Measurements from ENCODE around the gene THTPA.

THTPA gene

DNA sequence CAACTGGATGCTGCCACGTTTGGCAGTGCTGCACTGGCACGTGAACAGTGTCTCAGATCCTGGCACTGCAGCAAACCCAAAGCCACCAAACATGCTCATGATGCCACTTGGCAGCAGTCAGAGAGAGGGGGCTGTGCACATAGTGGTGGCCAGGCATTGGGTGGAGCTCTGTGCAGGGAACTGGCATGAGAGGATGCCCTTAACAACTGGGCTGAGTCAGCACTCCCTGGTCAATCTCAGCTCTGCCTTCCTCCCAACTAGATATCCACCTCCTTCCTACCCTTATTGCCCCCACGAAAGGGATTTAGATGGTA, 41.5 kb upstream of the THTPA start:
- TF ChIP-seq SIN3A (IDR thresholded peaks at IDR 0.05; ENCODE audit: borderline replicate concordance, insufficient read depth, low read length) (no peak), FOXP2 (optimal IDR thresholded peaks at IDR 0.05; ENCODE audit: borderline replicate concordance, extremely low read depth, extremely low read length, insufficient read depth) (no peak), TAF1 (IDR thresholded peaks at IDR 0.05; ENCODE audit: borderline replicate concordance, insufficient read depth, low read length) (no peak), POLR2AphosphoS5 (IDR thresholded peaks at IDR 0.05; ENCODE audit: low read depth, low read length) (no peak)
- TF ChIP-seq, protein P1, sequence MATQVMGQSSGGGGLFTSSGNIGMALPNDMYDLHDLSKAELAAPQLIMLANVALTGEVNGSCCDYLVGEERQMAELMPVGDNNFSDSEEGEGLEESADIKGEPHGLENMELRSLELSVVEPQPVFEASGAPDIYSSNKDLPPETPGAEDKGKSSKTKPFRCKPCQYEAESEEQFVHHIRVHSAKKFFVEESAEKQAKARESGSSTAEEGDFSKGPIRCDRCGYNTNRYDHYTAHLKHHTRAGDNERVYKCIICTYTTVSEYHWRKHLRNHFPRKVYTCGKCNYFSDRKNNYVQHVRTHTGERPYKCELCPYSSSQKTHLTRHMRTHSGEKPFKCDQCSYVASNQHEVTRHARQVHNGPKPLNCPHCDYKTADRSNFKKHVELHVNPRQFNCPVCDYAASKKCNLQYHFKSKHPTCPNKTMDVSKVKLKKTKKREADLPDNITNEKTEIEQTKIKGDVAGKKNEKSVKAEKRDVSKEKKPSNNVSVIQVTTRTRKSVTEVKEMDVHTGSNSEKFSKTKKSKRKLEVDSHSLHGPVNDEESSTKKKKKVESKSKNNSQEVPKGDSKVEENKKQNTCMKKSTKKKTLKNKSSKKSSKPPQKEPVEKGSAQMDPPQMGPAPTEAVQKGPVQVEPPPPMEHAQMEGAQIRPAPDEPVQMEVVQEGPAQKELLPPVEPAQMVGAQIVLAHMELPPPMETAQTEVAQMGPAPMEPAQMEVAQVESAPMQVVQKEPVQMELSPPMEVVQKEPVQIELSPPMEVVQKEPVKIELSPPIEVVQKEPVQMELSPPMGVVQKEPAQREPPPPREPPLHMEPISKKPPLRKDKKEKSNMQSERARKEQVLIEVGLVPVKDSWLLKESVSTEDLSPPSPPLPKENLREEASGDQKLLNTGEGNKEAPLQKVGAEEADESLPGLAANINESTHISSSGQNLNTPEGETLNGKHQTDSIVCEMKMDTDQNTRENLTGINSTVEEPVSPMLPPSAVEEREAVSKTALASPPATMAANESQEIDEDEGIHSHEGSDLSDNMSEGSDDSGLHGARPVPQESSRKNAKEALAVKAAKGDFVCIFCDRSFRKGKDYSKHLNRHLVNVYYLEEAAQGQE (IDR thresholded peaks at IDR 0.05; ENCODE audit: insufficient read depth in 1 of 2, low read depth in 2 of 2, low read length in 2 of 2), result no peak

DNA sequence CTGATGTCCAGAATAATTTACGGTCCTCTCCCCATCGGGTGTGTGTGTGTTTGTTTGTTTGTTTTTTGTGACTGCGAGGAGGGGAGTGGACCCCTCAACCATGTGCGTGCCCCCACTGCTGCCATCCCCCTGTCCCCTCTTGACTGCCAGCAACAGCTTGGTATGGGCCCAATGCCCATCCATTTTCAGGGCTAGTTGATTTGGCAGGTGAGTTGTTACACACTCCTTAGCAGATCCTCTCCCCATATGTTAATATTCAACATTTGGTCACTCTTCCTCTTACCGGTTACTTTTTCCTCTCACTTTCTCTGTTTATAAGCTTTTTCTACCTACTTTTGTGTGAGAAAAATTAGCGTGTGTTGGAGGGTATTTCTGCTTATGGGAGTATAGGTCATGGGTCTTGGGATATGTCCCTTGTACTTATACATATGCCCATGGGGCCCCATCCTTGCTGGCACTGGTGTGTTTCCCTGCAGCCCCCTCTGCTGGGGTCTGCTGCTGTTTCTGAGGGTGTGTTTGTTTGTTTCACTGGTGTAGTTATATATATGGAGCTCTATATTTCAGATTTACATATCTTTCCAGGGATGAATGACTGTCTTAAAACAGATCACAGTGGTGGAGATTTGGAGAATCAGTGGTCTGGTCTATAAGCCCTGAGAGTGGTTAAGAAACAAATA, 38.3 kb upstream of the THTPA start:
- TF ChIP-seq TAF1 (IDR thresholded peaks at IDR 0.05; ENCODE audit: borderline replicate concordance, insufficient read depth, low read length) (no peak), FOXP2 (optimal IDR thresholded peaks at IDR 0.05; ENCODE audit: borderline replicate concordance, extremely low read depth, extremely low read length, insufficient read depth) (no peak), POLR2AphosphoS5 (IDR thresholded peaks at IDR 0.05; ENCODE audit: low read depth, low read length) (no peak), SIN3A (IDR thresholded peaks at IDR 0.05; ENCODE audit: borderline replicate concordance, insufficient read depth, low read length) (no peak)
- TF ChIP-seq, protein P1 (IDR thresholded peaks at IDR 0.05; ENCODE audit: insufficient read depth in 1 of 2, low read depth in 2 of 2, low read length in 2 of 2), result no peak

DNA sequence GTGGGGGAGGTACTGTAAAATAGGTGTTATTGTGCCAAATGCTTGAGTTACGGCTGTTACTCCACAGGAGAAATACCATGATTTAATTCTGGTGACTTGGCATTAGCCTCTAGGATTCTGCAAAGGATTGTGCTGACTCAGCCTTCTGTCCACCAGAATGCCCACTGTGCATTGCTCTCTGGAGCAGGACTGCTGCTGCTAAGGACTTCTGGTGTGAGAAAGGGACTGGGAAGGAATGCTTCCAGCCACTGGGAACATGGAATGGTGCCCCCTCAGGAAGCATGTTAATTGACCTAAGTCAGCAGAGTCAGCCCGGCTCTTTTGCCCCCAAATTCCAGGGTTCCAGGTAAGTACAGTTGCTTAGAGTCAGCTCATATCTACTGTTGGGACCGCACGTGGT, 37.4 kb upstream of the THTPA start:
- TF ChIP-seq FOXP2 (optimal IDR thresholded peaks at IDR 0.05; ENCODE audit: borderline replicate concordance, extremely low read depth, extremely low read length, insufficient read depth) (no peak), TAF1 (IDR thresholded peaks at IDR 0.05; ENCODE audit: borderline replicate concordance, insufficient read depth, low read length) (no peak), POLR2AphosphoS5 (IDR thresholded peaks at IDR 0.05; ENCODE audit: low read depth, low read length) (no peak), SIN3A (IDR thresholded peaks at IDR 0.05; ENCODE audit: borderline replicate concordance, insufficient read depth, low read length) (no peak)
- TF ChIP-seq, protein P1 (IDR thresholded peaks at IDR 0.05; ENCODE audit: insufficient read depth in 1 of 2, low read depth in 2 of 2, low read length in 2 of 2), result no peak

- no peak for TF ChIP-seq FOXP2 (optimal IDR thresholded peaks at IDR 0.05; ENCODE audit: borderline replicate concordance, extremely low read depth, extremely low read length, insufficient read depth)
- no peak for TF ChIP-seq TAF1 (IDR thresholded peaks at IDR 0.05; ENCODE audit: borderline replicate concordance, insufficient read depth, low read length)
- TF ChIP-seq, protein P1 (IDR thresholded peaks at IDR 0.05; ENCODE audit: insufficient read depth in 1 of 2, low read depth in 2 of 2, low read length in 2 of 2), result no peak
- no peak for TF ChIP-seq POLR2AphosphoS5 (IDR thresholded peaks at IDR 0.05; ENCODE audit: low read depth, low read length)
- TF ChIP-seq SIN3A (IDR thresholded peaks at IDR 0.05; ENCODE audit: borderline replicate concordance, insufficient read depth, low read length), result no peak
Measured at GRCh38 chr14:23520899-23521533, 35.1 kb upstream of the THTPA start.

Data from PFSK-1 (cell line).